Right cardiac atrium (tissue), 5 donors: ENCODE measurements around the gene SOX18. TPM values are rescaled to one million over a fixed set of nuclear protein-coding genes. Genes with fewer than 3 reads are reported as not detected.

Experiments used
- ATAC-seq, 2 donors: fragments of 200-7000 bp; cut with Tn5 transposase; one replicate each; pipeline versions ENCODE4 v1.8.0 to v1.9.1; 2020; ENCODE audit warnings: moderate library complexity in 2 of 2, mild to moderate bottlenecking in 1 of 2
- DNase-seq, 3 donors: peaks; one replicate each; pipeline ENCODE4 v3.0.0-alpha.2; 2020
- H3K27ac ChIP-seq: one replicate; pipeline ENCODE4 v1.5.1; 2013; ENCODE audit warnings: mild to moderate bottlenecking, low read length, control low read depth, moderate library complexity
- H3K27me3 ChIP-seq: one replicate; pipeline ENCODE4 v1.6.1; 2013; ENCODE audit not compliant: control insufficient read depth, insufficient read depth
- H3K4me1 ChIP-seq: one replicate; pipeline ENCODE4 v1.6.1; 2013; ENCODE audit warnings: low read length; ENCODE audit not compliant: control insufficient read depth, insufficient read depth
- H3K4me3 ChIP-seq: one replicate; pipeline ENCODE4 v1.5.1; 2013; ENCODE audit warnings: low read length, control low read depth
- H3K9me3 ChIP-seq: one replicate; pipeline ENCODE4 v1.6.1; 2013; ENCODE audit warnings: low read length; ENCODE audit not compliant: control insufficient read depth
- WGBS: extraction: QIAGEN DNeasy Blood & Tissue Kit; methylation state at CpG from one replicate; pipeline ENCODE4 v1.1.7; 2013; 5-methylcytosine and 5-hydroxymethylcytosine counted together
- intact Hi-C, 4 donors: fragments of 100-400 bp; cut with DNase I; formaldehyde crosslinking; loops; one replicate each; pipeline versions ENCODE4 v1.11.0 to v1.14.0; 2022 to 2023
- polyA plus RNA-seq: library from polyadenylated mRNA; stranded (reverse); fragments of 200-250 nt; gene quantifications from one replicate; pipeline ENCODE4 v1.2.3, GENCODE V29; 2013
- total RNA-seq, 4 donors: library from RNA; stranded (reverse); fragmentation: NEBNext Ultra II Directional; extraction: Animal tissue kit (Norgen Biotek cat#: 25700); gene quantifications; one replicate each; pipeline ENCODE4 v1.2.1, GENCODE V29; 2021
- donor health status: healthy with polysubstance abuse.
- donor health status: DM: no; HTN: yes; CAD: no.
- donor health status: DM: no; HTN: no; CAD: no.
- donor health status: DM: no; HTN: yes; CAD: no; lungs with severe emphysema.
- donor health status: DM: yes; HTN: yes; CAD: no.

SOX18 gene
- total and polyA plus RNA-seq, 5 donors: 26.8 to 42.1 (median 40.6) TPM

- peak in 2 of 3 donors; percentile 65 to 69 for DNase-seq
- Histone ChIP-seq H3K4me1 (no peaks in the 10 kb centered on the region), H3K9me3 (no peaks in the 10 kb centered on the region), H3K4me3 (no peak overlapping the region), H3K27ac (peak overlapping the region; percentile 16), H3K27me3 (no peaks in the 10 kb centered on the region)
- WGBS: 53% methylated on average over 7 of the region's 7 CpGs
- intact Hi-C loops: loop anchor here in 1 of 4 donors (5.0 kb wide), 1 partner anchor 84 kb away; no protein-coding TSS in a partner anchor
- ATAC-seq: no peak
Measured at GRCh38 chr20:64056639-64056888, 7.1 kb upstream of the SOX18 start.

- H3K9me3 ChIP-seq: no peaks in the 10 kb centered on the region
- peak; percentile 84 to 92 (median 91) for DNase-seq
- 38% methylated on average over 22 of the region's 22 CpGs for WGBS
- no peaks in the 10 kb centered on the region for H3K27me3 ChIP-seq
- peak; percentile 27 to 54 for ATAC-seq
- H3K4me1 ChIP-seq: no peaks in the 10 kb centered on the region
- peak overlapping the region; percentile 76 for H3K27ac ChIP-seq
- intact Hi-C loops: loop anchor here in 1 of 4 donors (5.0 kb wide), 1 partner anchor 84 kb away; no protein-coding TSS in a partner anchor
- H3K4me3 ChIP-seq: no peak overlapping the region
Measured at GRCh38 chr20:64055893-64056638, 6.6 kb upstream of the SOX18 start.

GRCh38 chr20:64055396-64055892 lies 6.0 kb upstream of the SOX18 start:
- intact Hi-C loops: loop anchor here in 1 of 4 donors (5.0 kb wide), 1 partner anchor 83 kb away; no protein-coding TSS in a partner anchor
- no peak for ATAC-seq
- no peak for DNase-seq
- H3K27me3 ChIP-seq: no peaks in the 10 kb centered on the region
- H3K4me3 ChIP-seq: no peak overlapping the region
- no peaks in the 10 kb centered on the region for H3K9me3 ChIP-seq
- H3K27ac ChIP-seq: peak overlapping the region; percentile 76
- 61% methylated on average over 9 of the region's 9 CpGs for WGBS
- no peaks in the 10 kb centered on the region for H3K4me1 ChIP-seq

GRCh38 chr20:64053841-64054661 lies 4.6 kb upstream of the SOX18 start:
- intact Hi-C loops: no loop called here
- WGBS: 20% methylated on average over 17 of the region's 17 CpGs
- Histone ChIP-seq H3K27me3 (no peaks in the 10 kb centered on the region), H3K27ac (peak overlapping the region; percentile 71), H3K9me3 (no peaks in the 10 kb centered on the region), H3K4me1 (no peaks in the 10 kb centered on the region), H3K4me3 (no peak overlapping the region)
- peak; percentile 84 to 91 (median 90) for DNase-seq
- ATAC-seq: peak; percentile 56 to 68

GRCh38 chr20:64052987-64053840 lies 3.8 kb upstream of the SOX18 start:
- Histone ChIP-seq H3K9me3 (no peaks in the 10 kb centered on the region), H3K27me3 (no peaks in the 10 kb centered on the region), H3K4me1 (no peaks in the 10 kb centered on the region), H3K27ac (peak overlapping the region; percentile 68), H3K4me3 (no peak overlapping the region)
- intact Hi-C loops: no loop called here
- no peak for DNase-seq
- 70% methylated on average over 33 of the region's 33 CpGs for WGBS
- no peak for ATAC-seq

- H3K27ac ChIP-seq: peak overlapping the region; percentile 68
- intact Hi-C loops: no loop called here
- WGBS: 65% methylated on average over 10 of the region's 10 CpGs
- DNase-seq: no peak
- no peak for ATAC-seq
- no peak overlapping the region for H3K4me3 ChIP-seq
- H3K27me3 ChIP-seq: no peaks in the 10 kb centered on the region
- no peaks in the 10 kb centered on the region for H3K4me1 ChIP-seq
- no peaks in the 10 kb centered on the region for H3K9me3 ChIP-seq
Measured at GRCh38 chr20:64052326-64052722, 2.9 kb upstream of the SOX18 start.

GRCh38 chr20:64051561-64052325 lies 2.3 kb upstream of the SOX18 start:
- Histone ChIP-seq H3K9me3 (no peaks in the 10 kb centered on the region), H3K4me1 (no peaks in the 10 kb centered on the region), H3K4me3 (no peak overlapping the region), H3K27me3 (no peaks in the 10 kb centered on the region), H3K27ac (peak overlapping the region; percentile 68)
- ATAC-seq: peak; percentile 50 to 60
- DNase-seq: peak; percentile 83 to 91 (median 90)
- intact Hi-C loops: no loop called here
- 72% methylated on average over 15 of the region's 15 CpGs for WGBS

GRCh38 chr20:64051033-64051452 lies 1.6 kb upstream of the SOX18 start:
- Histone ChIP-seq H3K4me1 (no peaks in the 10 kb centered on the region), H3K27me3 (no peaks in the 10 kb centered on the region), H3K4me3 (no peak overlapping the region), H3K27ac (peak overlapping the region; percentile 57), H3K9me3 (no peaks in the 10 kb centered on the region)
- ATAC-seq (no peak), DNase-seq (no peak)
- intact Hi-C loops: no loop called here
- WGBS: 74% methylated on average over 11 of the region's 11 CpGs

GRCh38 chr20:64050261-64051032 lies 1.0 kb upstream of the SOX18 start:
- ATAC-seq: peak in 1 of 2 donors; percentile 2
- DNase-seq: no peak
- peak overlapping the region; percentile 57 for H3K27ac ChIP-seq
- H3K27me3 ChIP-seq: no peaks in the 10 kb centered on the region
- intact Hi-C loops: no loop called here
- peak overlapping the region; percentile 53 for H3K4me3 ChIP-seq
- no peaks in the 10 kb centered on the region for H3K9me3 ChIP-seq
- 62% methylated on average over 23 of the region's 23 CpGs for WGBS
- H3K4me1 ChIP-seq: no peaks in the 10 kb centered on the region
